ENCODE data around the gene RASSF5. TPM values are rescaled to one million over a fixed set of nuclear protein-coding genes. Genes with fewer than 3 reads are reported as not detected.

Gene RASSF5
- total and polyA plus RNA-seq, 3 donors from 2014 or later = 4.3 to 8.4 (median 5.9) TPM

GRCh38 chr1:206469933-206470691, 37.2 kb upstream of the RASSF5 start, which contains the start of gene IKBKE:
Gene IKBKE (plus strand): TSS chr1:206470476. CDS start chr1:206473228, 2,752 bp downstream.
- intact Hi-C loops (cut with DNase I; ENCODE audit: low total_unique reads) = no loop called here
- no peak within 1 kb of the TSS for H3K27ac ChIP-seq

GRCh38 chr1:206470692-206471414, 36.5 kb upstream of the RASSF5 start:
- no peak overlapping the region for H3K27ac ChIP-seq
- no peak for DNase-seq
- 25 to 36% methylated on average over 8 to 18 of the region's 18 CpGs for WGBS, 2 donors
- H3K27me3 ChIP-seq = no peaks in the 10 kb centered on the region
- intact Hi-C loops (cut with DNase I; ENCODE audit: low total_unique reads) = no loop called here
- peak overlapping the region; percentile 30 to 42 for H3K4me3 ChIP-seq
- TF ChIP-seq CTCF (IDR thresholded peaks at IDR 0.05) = no peak
- TF ChIP-seq POLR2A (IDR thresholded peaks at IDR 0.05) = no peak
- no peaks in the 10 kb centered on the region for H3K9me3 ChIP-seq
- H3K36me3 ChIP-seq (ENCODE audit: low read depth, missing control alignments) = no peaks in the 10 kb centered on the region
- peaks cover 4% of the 10 kb centered on the region for H3K4me1 ChIP-seq

More at GRCh38 chr1:206469933-206470691, 37.2 kb upstream of the RASSF5 start, which contains the start of gene IKBKE:
- peaks cover 4% of the 10 kb centered on the region for H3K4me1 ChIP-seq
- H3K4me3 ChIP-seq = peak within 1 kb of the TSS; percentile 30 to 42
- WGBS, 2 donors = 32 to 44% methylated on average over 9 to 10 of the region's 10 CpGs
- no peaks in the 10 kb centered on the region for H3K9me3 ChIP-seq
- H3K27me3 ChIP-seq = no peaks in the 10 kb centered on the region
- H3K36me3 ChIP-seq (ENCODE audit: low read depth, missing control alignments) = no peaks in the 10 kb centered on the region
- TF ChIP-seq CTCF (IDR thresholded peaks at IDR 0.05) = no peak
- TF ChIP-seq POLR2A (IDR thresholded peaks at IDR 0.05) = no peak
- DNase-seq = peak; percentile 62

- no peak overlapping the region for H3K4me3 ChIP-seq
- intact Hi-C loops (cut with DNase I; ENCODE audit: low total_unique reads) = no loop called here
- no peaks in the 10 kb centered on the region for H3K27me3 ChIP-seq
- no peak for DNase-seq
- TF ChIP-seq POLR2A (IDR thresholded peaks at IDR 0.05) = no peak
- no peak for TF ChIP-seq CTCF (IDR thresholded peaks at IDR 0.05)
- H3K9me3 ChIP-seq = no peaks in the 10 kb centered on the region
- WGBS, 2 donors = 80 to 83% methylated on average over 3 to 7 of the region's 7 CpGs
- peaks cover 4% of the 10 kb centered on the region for H3K4me1 ChIP-seq
- no peak overlapping the region for H3K27ac ChIP-seq
- H3K36me3 ChIP-seq (ENCODE audit: low read depth, missing control alignments) = no peaks in the 10 kb centered on the region
Observed at GRCh38 chr1:206471415-206471801, 35.9 kb upstream of the RASSF5 start.

GRCh38 chr1:206472024-206472423, 35.3 kb upstream of the RASSF5 start:
- no peaks in the 10 kb centered on the region for H3K9me3 ChIP-seq
- no peak overlapping the region for H3K27ac ChIP-seq
- DNase-seq = no peak
- H3K4me1 ChIP-seq = peaks cover 4% of the 10 kb centered on the region
- intact Hi-C loops (cut with DNase I; ENCODE audit: low total_unique reads) = no loop called here
- no peaks in the 10 kb centered on the region for H3K27me3 ChIP-seq
- no peaks in the 10 kb centered on the region for H3K36me3 ChIP-seq (ENCODE audit: low read depth, missing control alignments)
- H3K4me3 ChIP-seq = no peak overlapping the region
- WGBS, 2 donors = 96 to 100% methylated on average over 2 of the region's 2 CpGs
- TF ChIP-seq CTCF (IDR thresholded peaks at IDR 0.05) = no peak
- no peak for TF ChIP-seq POLR2A (IDR thresholded peaks at IDR 0.05)
